Esophagus squamous epithelium (tissue), 5 donors: ENCODE data around the gene CTNND2. TPM values are rescaled to one million over a fixed set of nuclear protein-coding genes. Genes with fewer than 3 reads are reported as not detected.

Source experiments
- DNase-seq: peaks from one replicate; lab custom pipeline; 2025; lab: John Stamatoyannopoulos, UW
- H3K27ac ChIP-seq, 4 donors: fragments of 200-600 bp; sonication (generic); one replicate each; pipeline ENCODE4 v1.5.1; 2016 to 2019; ENCODE audit warnings: mild to moderate bottlenecking in 1 of 4
- H3K27me3 ChIP-seq, 4 donors: fragments of 200-600 bp; sonication (generic); 1 replicate in 3 of 4; 2 replicates in 1 of 4; pipeline versions ENCODE4 v1.5.1 to v1.6.0; 2017 to 2021; ENCODE audit warnings: antibody characterized with exemption in 1 of 4
- H3K36me3 ChIP-seq, 3 donors: fragments of 200-600 bp; sonication (generic); one replicate each; pipeline ENCODE4 v1.5.1; 2016 to 2019
- H3K4me1 ChIP-seq, 3 donors: fragments of 200-600 bp; sonication (generic); one replicate each; pipeline ENCODE4 v1.5.1; 2017 to 2019
- H3K4me3 ChIP-seq, 4 donors: fragments of 200-600 bp; sonication (generic); 1 replicate in 3 of 4; 2 replicates in 1 of 4; pipeline ENCODE4 v1.5.1; 2016 to 2019; ENCODE audit warnings: mild to moderate bottlenecking in 2 of 4, moderate library complexity in 1 of 4
- H3K9me3 ChIP-seq, 3 donors: fragments of 200-600 bp; sonication (generic); one replicate each; pipeline ENCODE4 v1.5.1; 2016 to 2019
- CTCF ChIP-seq, 6 experiments: fragments of 450-650 bp in 4 of 6; fragments of 200-600 bp in 2 of 6; sonication (generic) in 2 of 6; IDR thresholded peaks; one replicate each; pipeline ENCODE4 v1.5.1; 2016 to 2019; ENCODE audit warnings: antibody characterized with exemption in 6 of 6, mild to moderate bottlenecking in 4 of 6, moderate library complexity in 4 of 6
- POLR2A ChIP-seq, 4 donors: fragments of 450-650 bp; IDR thresholded peaks; one replicate each; pipeline ENCODE4 v1.6.1; 2017; ENCODE audit warnings: antibody characterized with exemption in 4 of 4, mild to moderate bottlenecking in 4 of 4, moderate library complexity in 3 of 4
- WGBS, 2 donors: methylation state at CpG; one replicate each; pipeline ENCODE4 v1.1.5; 2018; 5-methylcytosine and 5-hydroxymethylcytosine counted together
- intact Hi-C: fragments of 100-400 bp; cut with DNase I; formaldehyde crosslinking; loops from one replicate; pipeline ENCODE4 v1.15.0; 2022
- total RNA-seq, 4 donors: library from RNA; depleted of rRNA; stranded (reverse); fragments of >200 nt; gene quantifications; one replicate each; pipeline ENCODE4 v1.1.0, GENCODE V29; 2016
- donor health status: DM: yes; HTN: yes; CAD: no.

The CTNND2 gene
- total RNA-seq, 4 donors from 2014 or later = 0.38 to 0.50 TPM; not detected in 2

- intact Hi-C loops = no loop called here
- H3K27ac ChIP-seq = no peak overlapping the region
- H3K9me3 ChIP-seq = no peaks in the 10 kb centered on the region
- H3K36me3 ChIP-seq = no peaks in the 10 kb centered on the region
- no peaks in the 10 kb centered on the region for H3K27me3 ChIP-seq
- no peak for TF ChIP-seq CTCF (IDR thresholded peaks at IDR 0.05)
- TF ChIP-seq POLR2A (IDR thresholded peaks at IDR 0.05) = no peak
- no peak for DNase-seq
- no peaks in the 10 kb centered on the region for H3K4me1 ChIP-seq
- no peak overlapping the region for H3K4me3 ChIP-seq
- 60 to 73% methylated on average over 4 of the region's 4 CpGs for WGBS, 2 donors
Observed at GRCh38 chr5:11449217-11449616, 455.0 kb downstream of the CTNND2 start.

- Histone ChIP-seq H3K4me1 (no peaks in the 10 kb centered on the region), H3K27ac (no peak overlapping the region), H3K36me3 (no peaks in the 10 kb centered on the region), H3K4me3 (no peak overlapping the region), H3K9me3 (no peaks in the 10 kb centered on the region), H3K27me3 (no peaks in the 10 kb centered on the region)
- intact Hi-C loops = no loop called here
- 28 to 31% methylated on average over 3 of the region's 3 CpGs for WGBS, 2 donors
- no peak for DNase-seq
- no peak for TF ChIP-seq POLR2A (IDR thresholded peaks at IDR 0.05)
- TF ChIP-seq CTCF (IDR thresholded peaks at IDR 0.05) = no peak
Observed at GRCh38 chr5:11443831-11444230, 460.4 kb downstream of the CTNND2 start.

GRCh38 chr5:11432116-11432515 lies 472.1 kb downstream of the CTNND2 start:
- TF ChIP-seq CTCF (IDR thresholded peaks at IDR 0.05) (no peak), POLR2A (IDR thresholded peaks at IDR 0.05) (no peak)
- H3K27ac ChIP-seq = no peak overlapping the region
- no peaks in the 10 kb centered on the region for H3K4me1 ChIP-seq
- H3K9me3 ChIP-seq = no peaks in the 10 kb centered on the region
- H3K36me3 ChIP-seq = no peaks in the 10 kb centered on the region
- peaks cover 0 to 4% (median 0%) of the 10 kb centered on the region in 4 donors for H3K27me3 ChIP-seq
- no peak overlapping the region for H3K4me3 ChIP-seq
- WGBS, 2 donors = 60 to 63% methylated on average over 1 of the region's 1 CpG
- intact Hi-C loops = no loop called here
- DNase-seq = no peak

DNA sequence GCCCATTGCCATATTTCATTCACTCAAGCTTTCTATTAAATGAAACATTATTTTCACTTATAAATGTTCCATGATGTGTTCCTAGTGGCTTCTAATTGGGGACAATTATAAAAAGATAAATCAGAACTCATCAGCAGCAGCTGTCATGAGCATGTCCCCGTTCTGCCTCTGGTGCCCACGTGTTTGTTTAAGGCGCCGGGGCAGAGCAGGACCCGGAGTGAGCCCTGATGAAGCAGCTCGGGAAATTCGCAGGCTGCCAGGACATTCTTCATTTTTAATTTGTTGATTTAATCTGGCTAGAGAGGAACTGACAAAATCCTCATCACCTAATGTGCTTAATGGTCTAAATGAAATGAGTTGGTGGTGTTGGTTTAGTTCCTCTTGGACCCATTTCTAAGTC lies 475.0 kb downstream of the CTNND2 start:
- H3K36me3 ChIP-seq = no peaks in the 10 kb centered on the region
- no peak overlapping the region for H3K4me3 ChIP-seq
- 63 to 69% methylated on average over 7 of the region's 7 CpGs for WGBS, 2 donors
- H3K27ac ChIP-seq = no peak overlapping the region
- H3K9me3 ChIP-seq = no peaks in the 10 kb centered on the region
- intact Hi-C loops = no loop called here
- H3K27me3 ChIP-seq = peaks cover 0 to 4% (median 0%) of the 10 kb centered on the region in 4 donors
- DNase-seq = no peak
- no peaks in the 10 kb centered on the region for H3K4me1 ChIP-seq
- TF ChIP-seq CTCF (IDR thresholded peaks at IDR 0.05) (no peak), POLR2A (IDR thresholded peaks at IDR 0.05) (no peak)

DNA sequence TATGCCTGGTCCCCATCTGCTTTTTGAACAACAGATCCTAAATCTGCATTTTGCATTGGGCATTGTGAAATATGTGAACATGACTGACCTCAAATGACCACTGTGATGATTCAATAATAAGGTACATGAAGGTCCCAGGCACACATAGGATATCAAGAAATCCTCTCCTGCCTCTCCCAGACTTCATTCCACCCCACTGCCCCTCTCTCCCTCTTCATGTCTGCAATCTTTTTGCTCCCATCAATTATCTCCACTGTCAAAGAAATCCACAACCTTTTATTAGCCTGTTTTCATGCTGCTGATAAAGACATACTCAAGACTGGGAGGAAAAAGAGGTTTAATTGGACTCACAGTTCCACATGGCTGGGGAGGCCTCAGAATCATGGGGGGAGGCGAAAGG lies 476.7 kb downstream of the CTNND2 start:
- H3K36me3 ChIP-seq = no peaks in the 10 kb centered on the region
- no peak overlapping the region for H3K27ac ChIP-seq
- no peaks in the 10 kb centered on the region for H3K9me3 ChIP-seq
- WGBS, 2 donors = 80 to 86% methylated on average over 1 of the region's 1 CpG
- peaks cover 0 to 4% (median 0%) of the 10 kb centered on the region in 4 donors for H3K27me3 ChIP-seq
- H3K4me3 ChIP-seq = no peak overlapping the region
- no peak for DNase-seq
- intact Hi-C loops = no loop called here
- H3K4me1 ChIP-seq = no peaks in the 10 kb centered on the region
- TF ChIP-seq CTCF (IDR thresholded peaks at IDR 0.05) (no peak), POLR2A (IDR thresholded peaks at IDR 0.05) (no peak)
